Measurements from ENCODE around the gene WDPCP. TPM values are rescaled to one million over a fixed set of nuclear protein-coding genes. Genes with fewer than 3 reads are reported as not detected.
"Not testable (repeated sequence)": the region's sequence is repeated elsewhere in the genome, so short reads cannot be mapped to it uniquely, and the experiment has no call there.

The WDPCP gene
- total RNA-seq, 1 donor from 2014 or later = 12.4 TPM

GRCh38 chr2:63078852-63079606 lies 509.2 kb downstream of the WDPCP start:
- no peak for DNase-seq (ENCODE audit: extremely low spot score, unreplicated experiment)
- Mint-ChIP-seq H3K27ac (ENCODE audit: unreplicated experiment) (no peak overlapping the region), H3K4me3 (ENCODE audit: unreplicated experiment) (no peak overlapping the region), H3K9me3 (ENCODE audit: unreplicated experiment) (no peaks in the 10 kb centered on the region), H3K27me3 (ENCODE audit: unreplicated experiment) (peaks cover 65% of the 10 kb centered on the region), H3K36me3 (ENCODE audit: unreplicated experiment) (no peaks in the 10 kb centered on the region), H3K4me1 (ENCODE audit: unreplicated experiment) (no peaks in the 10 kb centered on the region)
- TF ChIP-seq, protein P1, sequence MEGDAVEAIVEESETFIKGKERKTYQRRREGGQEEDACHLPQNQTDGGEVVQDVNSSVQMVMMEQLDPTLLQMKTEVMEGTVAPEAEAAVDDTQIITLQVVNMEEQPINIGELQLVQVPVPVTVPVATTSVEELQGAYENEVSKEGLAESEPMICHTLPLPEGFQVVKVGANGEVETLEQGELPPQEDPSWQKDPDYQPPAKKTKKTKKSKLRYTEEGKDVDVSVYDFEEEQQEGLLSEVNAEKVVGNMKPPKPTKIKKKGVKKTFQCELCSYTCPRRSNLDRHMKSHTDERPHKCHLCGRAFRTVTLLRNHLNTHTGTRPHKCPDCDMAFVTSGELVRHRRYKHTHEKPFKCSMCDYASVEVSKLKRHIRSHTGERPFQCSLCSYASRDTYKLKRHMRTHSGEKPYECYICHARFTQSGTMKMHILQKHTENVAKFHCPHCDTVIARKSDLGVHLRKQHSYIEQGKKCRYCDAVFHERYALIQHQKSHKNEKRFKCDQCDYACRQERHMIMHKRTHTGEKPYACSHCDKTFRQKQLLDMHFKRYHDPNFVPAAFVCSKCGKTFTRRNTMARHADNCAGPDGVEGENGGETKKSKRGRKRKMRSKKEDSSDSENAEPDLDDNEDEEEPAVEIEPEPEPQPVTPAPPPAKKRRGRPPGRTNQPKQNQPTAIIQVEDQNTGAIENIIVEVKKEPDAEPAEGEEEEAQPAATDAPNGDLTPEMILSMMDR (IDR thresholded peaks at IDR 0.05) = peak; percentile 33

DNA sequence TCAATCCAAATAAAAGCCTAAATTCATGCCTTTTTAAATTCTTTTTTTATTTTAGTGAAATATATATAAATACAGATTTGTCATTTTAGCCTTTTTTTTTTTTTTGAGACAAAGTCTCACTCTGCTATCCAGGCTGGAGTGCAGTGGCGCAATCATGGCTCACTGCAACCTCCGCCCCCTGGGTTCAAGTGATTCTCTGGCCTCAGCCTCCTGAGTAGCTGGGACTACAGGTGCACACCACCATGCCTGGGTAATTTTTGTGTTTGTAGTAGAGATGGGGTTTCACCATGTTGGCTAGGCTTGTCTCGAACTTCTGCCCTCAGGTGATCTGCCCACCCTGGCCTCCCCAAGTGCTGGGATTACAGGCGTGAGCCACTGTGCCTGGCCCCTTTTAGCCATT lies 513.9 kb downstream of the WDPCP start:
- H3K27ac Mint-ChIP-seq (ENCODE audit: unreplicated experiment); H3K4me1 Mint-ChIP-seq (ENCODE audit: unreplicated experiment); H3K36me3 Mint-ChIP-seq (ENCODE audit: unreplicated experiment); DNase-seq (ENCODE audit: extremely low spot score, unreplicated experiment); H3K9me3 Mint-ChIP-seq (ENCODE audit: unreplicated experiment); H3K4me3 Mint-ChIP-seq (ENCODE audit: unreplicated experiment): not testable (repeated sequence)
- peaks cover 44% of the 10 kb centered on the region for H3K27me3 Mint-ChIP-seq (ENCODE audit: unreplicated experiment)

DNA sequence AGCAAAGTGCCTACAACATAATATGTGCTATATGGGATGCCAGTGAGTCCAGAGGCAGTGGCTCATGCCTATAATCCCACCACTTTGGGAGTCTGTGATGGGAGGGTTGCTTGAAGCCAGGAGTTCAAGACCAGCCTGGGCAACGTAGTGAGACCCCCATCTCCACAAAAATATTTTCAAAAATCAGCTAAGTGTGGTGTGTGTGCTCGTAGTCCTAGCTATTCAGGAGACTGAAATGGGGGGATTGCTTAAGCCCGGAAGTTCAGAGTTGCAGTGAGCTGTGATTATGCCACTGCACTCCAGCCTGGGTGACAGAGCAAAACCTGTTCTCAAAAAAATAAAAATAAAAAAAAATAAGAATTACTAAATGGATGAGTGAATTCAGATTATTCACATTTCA lies 514.3 kb downstream of the WDPCP start:
- Mint-ChIP-seq H3K27ac (ENCODE audit: unreplicated experiment) (no peak overlapping the region), H3K27me3 (ENCODE audit: unreplicated experiment) (peaks cover 46% of the 10 kb centered on the region), H3K9me3 (ENCODE audit: unreplicated experiment) (no peaks in the 10 kb centered on the region), H3K4me1 (ENCODE audit: unreplicated experiment) (no peaks in the 10 kb centered on the region), H3K4me3 (ENCODE audit: unreplicated experiment) (no peak overlapping the region), H3K36me3 (ENCODE audit: unreplicated experiment) (no peaks in the 10 kb centered on the region)
- TF ChIP-seq, protein P1 (IDR thresholded peaks at IDR 0.05) = no peak
- no peak for DNase-seq (ENCODE audit: extremely low spot score, unreplicated experiment)

- no peaks in the 10 kb centered on the region for H3K4me1 Mint-ChIP-seq (ENCODE audit: unreplicated experiment)
- H3K27me3 Mint-ChIP-seq (ENCODE audit: unreplicated experiment) = peaks cover 46% of the 10 kb centered on the region
- H3K36me3 Mint-ChIP-seq (ENCODE audit: unreplicated experiment) = no peaks in the 10 kb centered on the region
Observed at GRCh38 chr2:63071664-63072063, 516.6 kb downstream of the WDPCP start.

More at GRCh38 chr2:63071664-63072063, 516.6 kb downstream of the WDPCP start:
- TF ChIP-seq, protein P1 (IDR thresholded peaks at IDR 0.05) = no peak
- Mint-ChIP-seq H3K9me3 (ENCODE audit: unreplicated experiment) (no peaks in the 10 kb centered on the region), H3K27ac (ENCODE audit: unreplicated experiment) (no peak overlapping the region), H3K4me3 (ENCODE audit: unreplicated experiment) (no peak overlapping the region)
- no peak for DNase-seq (ENCODE audit: extremely low spot score, unreplicated experiment)

Other genes with a start within 250 kb of the WDPCP start
- 112 TPM in 2 replicates for gene MDH1, start 486 bp upstream of the WDPCP start, total RNA-seq

Data from osteocyte (in vitro differentiated cells).